ENCODE measurements around the gene REP15. TPM values are rescaled to one million over a fixed set of nuclear protein-coding genes. Genes with fewer than 3 reads are reported as not detected.

Gene REP15
- total RNA-seq, 4 donors from 2014 or later = 7.5 to 210 (median 45.3) TPM

DNA sequence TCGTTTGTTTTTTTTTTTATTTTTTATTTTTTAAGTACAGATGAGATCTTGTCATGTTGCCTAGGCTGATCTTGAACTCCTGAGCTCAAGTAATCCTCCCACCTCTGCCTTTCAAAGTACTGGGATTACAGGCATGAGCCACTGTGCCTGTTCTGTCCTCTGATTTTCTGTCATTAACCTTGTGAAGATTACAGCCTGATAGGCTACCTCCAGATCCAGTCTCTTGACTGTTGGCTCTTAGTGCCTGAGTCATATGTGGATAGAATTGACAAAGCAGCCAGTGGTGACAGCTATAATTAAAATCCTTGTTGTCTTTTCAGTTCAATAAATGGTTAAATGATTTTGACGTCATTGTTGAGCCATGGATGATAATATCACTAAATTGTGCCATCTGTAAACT, 21.3 kb upstream of the REP15 start:
- no peak for DNase-seq
- in situ Hi-C loops (cut with MboI; ENCODE audit: low pct_ligation_motif_present in 1 of 4, low pct_unique_long_range_greater_than_20kb in 1 of 4, low sequenced_read_pairs in 3 of 4) = loop anchor here in 1 of 4 donors (25.0 kb wide), 1 partner anchor 238 kb away; the partner anchor contains the start of gene SMCO2
- Histone ChIP-seq H3K9me3 (no peaks in the 10 kb centered on the region), H3K4me3 (no peak overlapping the region), H3K36me3 (peaks cover 0 to 5% (median 1%) of the 10 kb centered on the region in 4 donors), H3K27me3 (no peaks in the 10 kb centered on the region), H3K27ac (no peak overlapping the region), H3K4me1 (no peaks in the 10 kb centered on the region)
- 57 to 93% methylated on average over 2 of the region's 2 CpGs for WGBS, 2 donors (ENCODE audit: low coverage in 1 of 2)
- intact Hi-C loops (cut with DNase I; ENCODE audit: low total_unique reads) = no loop called here
- TF ChIP-seq POLR2AphosphoS5 (IDR thresholded peaks at IDR 0.05) (no peak), EP300 (IDR thresholded peaks at IDR 0.05; ENCODE audit: low read depth) (no peak), POLR2A (IDR thresholded peaks at IDR 0.05) (no peak)
- TF ChIP-seq, protein P1, sequence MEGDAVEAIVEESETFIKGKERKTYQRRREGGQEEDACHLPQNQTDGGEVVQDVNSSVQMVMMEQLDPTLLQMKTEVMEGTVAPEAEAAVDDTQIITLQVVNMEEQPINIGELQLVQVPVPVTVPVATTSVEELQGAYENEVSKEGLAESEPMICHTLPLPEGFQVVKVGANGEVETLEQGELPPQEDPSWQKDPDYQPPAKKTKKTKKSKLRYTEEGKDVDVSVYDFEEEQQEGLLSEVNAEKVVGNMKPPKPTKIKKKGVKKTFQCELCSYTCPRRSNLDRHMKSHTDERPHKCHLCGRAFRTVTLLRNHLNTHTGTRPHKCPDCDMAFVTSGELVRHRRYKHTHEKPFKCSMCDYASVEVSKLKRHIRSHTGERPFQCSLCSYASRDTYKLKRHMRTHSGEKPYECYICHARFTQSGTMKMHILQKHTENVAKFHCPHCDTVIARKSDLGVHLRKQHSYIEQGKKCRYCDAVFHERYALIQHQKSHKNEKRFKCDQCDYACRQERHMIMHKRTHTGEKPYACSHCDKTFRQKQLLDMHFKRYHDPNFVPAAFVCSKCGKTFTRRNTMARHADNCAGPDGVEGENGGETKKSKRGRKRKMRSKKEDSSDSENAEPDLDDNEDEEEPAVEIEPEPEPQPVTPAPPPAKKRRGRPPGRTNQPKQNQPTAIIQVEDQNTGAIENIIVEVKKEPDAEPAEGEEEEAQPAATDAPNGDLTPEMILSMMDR (IDR thresholded peaks at IDR 0.05) = no peak

- peaks cover 0 to 25% (median 2%) of the 10 kb centered on the region in 4 donors for H3K36me3 ChIP-seq
These were observed 15.6 kb upstream of the REP15 start for GRCh38 chr12:27680619-27681018.

DNA sequence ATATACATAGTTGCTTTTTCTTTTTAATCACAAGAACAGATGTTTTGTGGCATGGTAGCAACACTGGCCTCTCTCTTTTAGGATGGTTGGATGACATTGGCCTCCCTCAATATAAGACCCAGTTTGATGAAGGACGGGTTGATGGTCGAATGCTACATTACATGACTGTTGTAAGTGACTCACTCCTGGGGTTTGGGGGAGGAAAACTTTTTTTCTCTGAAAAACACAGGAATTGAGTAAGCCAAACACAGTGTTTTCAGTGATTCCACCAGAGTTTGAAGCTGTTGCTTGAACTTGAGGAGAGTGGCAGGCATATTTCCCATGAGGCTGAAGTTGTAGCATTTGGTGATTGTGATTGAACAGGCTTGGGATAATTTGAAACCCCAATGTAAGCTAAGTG, 13.7 kb upstream of the REP15 start:
- WGBS, 2 donors (ENCODE audit: low coverage in 1 of 2) = 94 to 100% methylated on average over 1 to 2 of the region's 2 CpGs

More at GRCh38 chr12:27680619-27681018, 15.6 kb upstream of the REP15 start:
- in situ Hi-C loops (cut with MboI; ENCODE audit: low pct_ligation_motif_present in 1 of 4, low pct_unique_long_range_greater_than_20kb in 1 of 4, low sequenced_read_pairs in 3 of 4) (no loop called here), intact Hi-C loops (cut with DNase I; ENCODE audit: low total_unique reads) (no loop called here)
- TF ChIP-seq POLR2AphosphoS5 (IDR thresholded peaks at IDR 0.05) = peak in 1 of 3 donors; percentile 29
- TF ChIP-seq, protein P1 (IDR thresholded peaks at IDR 0.05) = no peak
- H3K4me1 ChIP-seq = peaks cover 0 to 20% (median 2%) of the 10 kb centered on the region in 4 donors
- H3K27ac ChIP-seq = peak overlapping the region in 2 of 4 donors; percentile 5 to 39
- no peaks in the 10 kb centered on the region for H3K27me3 ChIP-seq
- H3K4me3 ChIP-seq = no peak overlapping the region
- DNase-seq = no peak
- no peaks in the 10 kb centered on the region for H3K9me3 ChIP-seq

DNA sequence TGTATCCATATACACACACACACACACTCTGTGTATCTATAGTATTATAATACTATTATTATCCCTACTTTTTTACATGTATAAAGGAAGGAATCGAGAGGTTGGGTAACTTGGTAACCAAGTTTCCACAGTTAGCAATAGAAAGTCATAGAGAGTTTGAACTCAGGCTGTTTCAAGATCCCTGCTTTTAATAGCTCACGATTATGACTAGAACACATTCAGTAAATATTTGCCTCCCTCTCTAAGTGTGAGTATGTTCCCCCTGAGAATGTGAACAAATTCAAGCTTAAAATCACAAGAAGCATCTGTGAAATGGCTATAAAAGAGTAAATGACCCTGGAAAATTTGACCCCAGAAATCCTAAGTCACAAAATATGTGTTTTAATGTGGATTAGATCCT, 11.0 kb upstream of the REP15 start:
- Histone ChIP-seq H3K4me3 (no peak overlapping the region), H3K27ac (peak overlapping the region in 3 of 4 donors; percentile 12 to 64 (median 22)), H3K27me3 (no peaks in the 10 kb centered on the region), H3K9me3 (no peaks in the 10 kb centered on the region), H3K4me1 (peaks cover 0 to 42% (median 2%) of the 10 kb centered on the region in 4 donors), H3K36me3 (peaks cover 0 to 49% (median 0%) of the 10 kb centered on the region in 4 donors)
- no peak for DNase-seq
- intact Hi-C loops (cut with DNase I; ENCODE audit: low total_unique reads) (no loop called here), in situ Hi-C loops (cut with MboI; ENCODE audit: low pct_ligation_motif_present in 1 of 4, low pct_unique_long_range_greater_than_20kb in 1 of 4, low sequenced_read_pairs in 3 of 4) (no loop called here)
- no peak for TF ChIP-seq POLR2A (IDR thresholded peaks at IDR 0.05)
- TF ChIP-seq POLR2AphosphoS5 (IDR thresholded peaks at IDR 0.05) = no peak
- TF ChIP-seq, protein P1 (IDR thresholded peaks at IDR 0.05) = no peak
- no peak for TF ChIP-seq EP300 (IDR thresholded peaks at IDR 0.05; ENCODE audit: low read depth)
- 37 to 65% methylated on average over 2 of the region's 2 CpGs for WGBS, 2 donors (ENCODE audit: low coverage in 1 of 2)

More for the DNA sequence above, 13.7 kb upstream of the REP15 start:
- Histone ChIP-seq H3K36me3 (peaks cover 0 to 33% (median 2%) of the 10 kb centered on the region in 4 donors), H3K4me3 (no peak overlapping the region), H3K27me3 (no peaks in the 10 kb centered on the region), H3K4me1 (peaks cover 0 to 33% (median 2%) of the 10 kb centered on the region in 4 donors), H3K9me3 (no peaks in the 10 kb centered on the region), H3K27ac (peak overlapping the region in 1 of 4 donors; percentile 56)
- in situ Hi-C loops (cut with MboI; ENCODE audit: low pct_ligation_motif_present in 1 of 4, low pct_unique_long_range_greater_than_20kb in 1 of 4, low sequenced_read_pairs in 3 of 4) = no loop called here
- DNase-seq = no peak
- no peak for TF ChIP-seq POLR2AphosphoS5 (IDR thresholded peaks at IDR 0.05)
- TF ChIP-seq EP300 (IDR thresholded peaks at IDR 0.05; ENCODE audit: low read depth) = no peak
- no peak for TF ChIP-seq POLR2A (IDR thresholded peaks at IDR 0.05)
- TF ChIP-seq, protein P1 (IDR thresholded peaks at IDR 0.05) = no peak
- intact Hi-C loops (cut with DNase I; ENCODE audit: low total_unique reads) = no loop called here

Measured in transverse colon (tissue), 4 donors.